Activated T-helper 1 cell treated with anti-CD3 and anti-CD28 coated beads, Interleukin-2, amount 50 U/mL, for 16 hours (primary cell): ENCODE results near the gene CDK3.
"Not testable (repeated sequence)": the region's sequence is repeated elsewhere in the genome, so short reads cannot be mapped to it uniquely, and the experiment has no call there.

ENCODE experiments used
- DNase-seq, 2 donors: peaks; one replicate each; pipeline ENCODE4 v3.0.0-alpha.2; 2020; ENCODE audit warnings: low read depth in 1 of 2, low spot score in 1 of 2

Gene CDK3

DNA sequence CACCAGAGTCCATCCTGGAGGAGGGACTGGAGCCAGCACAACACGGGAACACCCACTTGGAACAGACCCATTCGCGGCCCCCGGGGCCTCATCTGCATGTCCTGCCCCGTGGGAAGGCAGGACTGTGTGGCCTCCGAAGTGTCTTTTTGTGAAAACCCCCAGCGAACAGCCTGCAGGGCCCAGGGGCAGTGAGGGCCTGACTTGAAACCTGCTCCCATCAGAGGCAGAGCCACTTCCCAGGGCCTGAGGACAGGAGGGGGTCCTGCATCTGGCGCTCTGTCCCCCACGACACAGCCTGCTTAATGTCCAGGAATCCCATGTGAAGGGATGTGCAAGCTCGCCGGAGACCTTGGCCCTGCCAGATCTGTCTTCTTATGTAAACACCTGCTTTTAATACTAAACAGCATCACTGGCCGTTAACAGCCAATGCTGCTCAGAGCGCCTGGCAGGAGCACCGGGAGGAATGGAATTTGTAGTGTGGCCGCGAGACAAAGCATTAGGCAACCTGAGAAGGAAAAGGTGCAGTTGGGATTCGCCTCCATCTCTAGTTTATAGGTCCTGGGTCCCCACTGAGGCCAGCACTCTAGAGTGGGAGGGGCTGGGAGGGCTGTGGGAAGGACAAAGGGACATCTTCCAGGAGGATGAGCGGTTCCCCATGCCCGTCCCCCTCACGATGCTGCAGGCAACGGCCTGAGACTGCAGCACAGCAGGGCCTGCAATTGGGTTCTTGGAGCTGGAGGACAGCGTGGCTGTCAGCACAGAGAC, 36.0 kb downstream of the CDK3 start:
- DNase-seq: no peak

DNA sequence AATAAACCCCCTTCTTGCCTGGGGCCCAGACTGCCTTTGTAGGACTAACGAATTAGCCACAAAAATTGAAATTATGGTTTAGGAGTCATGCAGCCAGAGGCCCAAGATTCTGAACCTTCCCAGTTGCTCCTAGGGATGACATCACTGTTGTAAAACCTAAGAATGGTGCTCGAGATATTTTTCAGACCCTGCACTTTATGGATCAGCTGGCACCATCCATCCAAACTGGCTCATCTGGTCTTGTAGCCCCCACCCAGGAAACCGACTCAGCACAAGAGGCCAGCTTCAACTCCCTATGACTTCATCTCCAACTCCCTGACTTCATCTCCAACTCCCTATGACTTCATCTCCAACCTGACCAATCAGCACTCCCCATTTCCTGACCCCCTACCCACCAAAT, 37.4 kb downstream of the CDK3 start:
- DNase-seq: no peak

GRCh38 chr17:76039121-76039520, 38.5 kb downstream of the CDK3 start:
- no peak for DNase-seq

GRCh38 chr17:76040376-76040775, 39.7 kb downstream of the CDK3 start:
- DNase-seq: no peak

- DNase-seq: not testable (repeated sequence)
Observed at GRCh38 chr17:76042868-76043267, 42.2 kb downstream of the CDK3 start.

DNA sequence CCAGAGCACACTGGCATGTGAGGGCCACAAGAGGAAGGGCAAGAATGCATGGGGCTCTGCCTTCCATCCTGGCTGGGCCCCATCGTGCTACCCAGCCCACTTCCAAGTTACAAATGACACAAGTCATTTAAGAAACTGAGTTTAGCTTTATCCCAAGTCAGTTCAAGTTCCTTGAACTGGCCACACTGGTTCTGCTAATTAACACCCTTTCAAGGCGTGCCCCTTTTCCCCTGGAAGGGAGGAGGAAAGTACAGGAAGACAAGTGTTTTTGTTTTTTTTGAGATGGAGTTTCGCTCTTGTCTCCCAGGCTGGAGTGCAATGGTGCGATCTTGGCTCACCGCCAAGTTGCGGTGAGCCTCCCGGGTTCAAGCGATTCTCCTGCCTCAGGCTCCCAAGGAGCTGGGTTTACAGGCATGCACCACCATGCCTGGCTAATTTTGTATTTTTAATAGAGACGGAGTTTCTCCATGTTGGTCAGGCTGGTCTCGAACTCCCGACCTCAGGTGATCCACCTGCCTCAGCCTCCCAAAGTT, 43.9 kb downstream of the CDK3 start:
- DNase-seq: not testable (repeated sequence)

DNA sequence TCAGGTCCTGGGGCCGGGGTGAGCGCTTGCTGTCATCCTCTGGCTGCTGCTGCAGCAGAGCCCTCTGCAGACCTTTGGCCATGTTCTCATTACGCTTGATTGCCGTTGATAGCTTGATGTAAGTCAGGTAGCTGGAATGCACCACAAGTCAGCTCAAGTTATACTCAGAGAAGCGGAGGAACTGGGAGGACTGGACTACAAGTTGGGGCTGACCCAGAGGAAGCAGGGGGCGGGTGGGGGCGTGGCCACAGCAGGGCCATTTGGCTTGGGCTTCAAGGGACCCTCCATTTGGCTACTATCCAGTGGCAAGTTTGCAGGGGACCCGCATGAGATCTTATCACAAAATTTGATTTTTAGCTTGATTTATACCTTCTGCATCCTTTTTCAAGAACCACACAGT, 45.4 kb downstream of the CDK3 start:
- DNase-seq: no peak

DNA sequence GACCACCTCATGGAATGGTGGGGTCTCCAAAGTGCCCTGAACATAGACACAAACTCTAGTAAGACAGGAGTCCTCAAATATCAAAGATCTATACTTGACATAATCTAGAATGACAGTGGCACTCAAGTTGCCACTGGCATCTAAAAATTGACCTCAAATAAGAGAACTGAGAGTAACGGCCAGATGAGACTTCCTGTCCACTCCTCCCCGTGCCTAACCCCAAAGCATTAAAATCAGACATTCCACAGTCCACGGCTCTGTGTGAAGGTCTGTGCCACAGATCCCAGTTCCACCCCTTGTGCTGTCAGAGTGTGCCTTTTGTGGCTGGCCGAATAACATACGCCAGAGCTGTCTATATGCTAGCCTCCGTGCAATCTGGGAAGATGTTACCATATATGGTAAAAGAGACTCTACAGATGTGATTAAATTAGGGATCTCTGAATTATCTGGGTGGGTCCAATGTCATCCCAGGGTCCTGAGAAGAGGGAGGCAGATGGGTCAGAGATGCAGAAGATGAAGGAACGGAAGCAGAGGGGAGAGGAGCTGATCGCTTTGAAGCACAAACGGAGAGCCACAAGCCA, 47.5 kb downstream of the CDK3 start:
- DNase-seq: no peak

GRCh38 chr17:76048711-76049110, 48.1 kb downstream of the CDK3 start:
- no peak for DNase-seq

DNA sequence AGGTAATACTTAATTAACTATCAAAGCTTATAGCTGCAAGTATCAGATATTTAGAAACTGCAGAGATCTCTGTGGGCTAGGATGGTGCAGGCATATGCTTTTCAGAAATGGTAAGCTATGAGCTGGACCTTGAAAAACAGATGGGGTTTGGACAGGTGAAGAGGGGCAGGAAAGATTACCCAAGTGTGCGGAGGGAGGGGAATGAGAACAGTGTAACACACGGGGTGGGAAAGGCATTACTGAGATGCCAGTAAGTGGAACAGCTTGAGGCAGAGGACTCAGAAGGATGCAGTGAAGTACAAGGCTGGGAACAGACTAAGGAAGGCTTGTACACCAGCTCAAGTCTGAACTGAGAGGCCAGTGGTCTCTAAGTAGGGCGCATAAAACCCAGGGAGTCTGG, 48.6 kb downstream of the CDK3 start:
- DNase-seq: no peak

GRCh38 chr17:76049836-76050537, 49.3 kb downstream of the CDK3 start:
- DNase-seq: no peak

GRCh38 chr17:76050538-76051467, 50.1 kb downstream of the CDK3 start:
- no peak for DNase-seq

DNA sequence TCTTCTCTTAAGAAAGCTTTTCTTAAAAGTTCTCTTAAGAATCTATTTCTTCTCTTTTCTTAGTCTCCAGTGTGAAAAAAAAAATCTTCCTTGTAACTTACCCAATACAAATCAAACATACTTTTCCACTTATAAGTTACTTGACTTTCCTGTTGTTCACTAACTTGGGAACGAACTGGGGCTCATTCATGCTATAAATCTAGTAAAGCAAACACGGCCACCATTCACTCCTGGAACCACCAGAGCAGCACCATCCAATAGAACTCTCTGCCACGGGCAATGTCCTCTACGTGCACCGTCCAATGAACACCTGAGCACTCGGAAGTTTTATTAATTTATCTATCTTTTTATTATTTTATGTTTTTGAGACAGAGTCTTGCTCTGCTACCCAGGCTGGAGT, 50.9 kb downstream of the CDK3 start:
- DNase-seq: no peak

DNA sequence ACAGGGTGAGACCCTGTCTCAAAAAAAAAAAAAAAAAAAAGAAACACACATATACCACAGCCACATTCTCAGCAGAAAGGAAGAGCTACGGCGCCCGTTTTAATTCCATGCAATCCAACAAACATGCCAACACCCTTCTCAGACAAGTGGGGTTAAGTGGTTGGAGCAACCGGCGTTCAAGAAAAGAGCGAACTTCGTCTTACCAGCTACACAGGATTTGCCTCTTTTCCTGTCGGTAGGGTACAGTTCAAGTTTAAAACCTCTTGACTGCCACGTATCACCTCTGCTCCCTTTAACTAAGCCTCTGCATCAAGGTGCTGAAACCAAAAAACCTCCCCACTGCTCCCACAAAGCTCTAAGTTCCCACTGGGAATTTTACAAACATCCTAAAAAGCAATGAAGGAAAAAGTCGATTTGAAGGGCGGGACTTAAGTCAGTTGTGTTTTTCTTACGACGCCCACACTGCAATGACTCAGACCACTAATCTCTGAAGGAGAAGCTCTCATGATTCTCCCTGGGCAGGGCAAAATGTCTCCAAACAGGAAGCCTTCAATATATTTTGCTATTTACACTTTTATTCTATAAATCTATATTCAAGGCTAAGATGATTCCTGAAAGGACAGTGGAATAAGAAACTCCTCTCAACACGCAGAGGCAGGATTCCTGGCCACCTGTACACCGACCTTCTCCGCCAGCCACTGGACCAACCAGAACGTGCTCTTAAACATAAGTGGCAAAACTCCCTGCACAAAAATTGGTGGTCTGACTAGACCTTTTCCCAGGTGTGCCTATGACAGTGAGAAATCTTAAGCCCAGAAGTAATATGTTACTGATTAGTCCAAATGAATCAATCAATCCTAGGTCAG, 52.8 kb downstream of the CDK3 start:
- no peak for DNase-seq

DNA sequence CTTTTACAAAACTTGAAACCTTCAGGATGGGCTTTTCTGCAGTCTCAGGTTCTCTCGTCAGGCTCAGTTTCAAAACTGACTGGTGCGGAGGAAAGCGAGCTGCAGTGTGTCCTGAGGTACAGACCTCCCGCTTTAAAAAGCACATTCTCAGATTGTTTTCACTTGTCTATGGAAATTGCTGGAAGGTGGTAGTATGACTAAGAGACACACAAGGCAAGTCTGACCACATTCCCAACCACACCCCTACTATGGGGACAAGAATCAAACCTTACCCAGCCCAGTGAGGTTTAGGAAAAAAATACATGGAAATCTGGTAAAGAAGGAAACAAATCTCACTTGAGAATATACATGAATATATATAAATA, 53.4 kb downstream of the CDK3 start:
- DNase-seq: no peak
